ENCODE data around the gene BRIP1. TPM values are rescaled to one million over a fixed set of nuclear protein-coding genes. Genes with fewer than 3 reads are reported as not detected.
"Not testable (repeated sequence)": the region's sequence is repeated elsewhere in the genome, so short reads cannot be mapped to it uniquely, and the experiment has no call there.

BRIP1 gene
- 8.5 TPM for polyA plus RNA-seq (2013, experiment 1 of 2)
- 9.0 TPM for polyA plus RNA-seq (2013, experiment 2 of 2)

DNA sequence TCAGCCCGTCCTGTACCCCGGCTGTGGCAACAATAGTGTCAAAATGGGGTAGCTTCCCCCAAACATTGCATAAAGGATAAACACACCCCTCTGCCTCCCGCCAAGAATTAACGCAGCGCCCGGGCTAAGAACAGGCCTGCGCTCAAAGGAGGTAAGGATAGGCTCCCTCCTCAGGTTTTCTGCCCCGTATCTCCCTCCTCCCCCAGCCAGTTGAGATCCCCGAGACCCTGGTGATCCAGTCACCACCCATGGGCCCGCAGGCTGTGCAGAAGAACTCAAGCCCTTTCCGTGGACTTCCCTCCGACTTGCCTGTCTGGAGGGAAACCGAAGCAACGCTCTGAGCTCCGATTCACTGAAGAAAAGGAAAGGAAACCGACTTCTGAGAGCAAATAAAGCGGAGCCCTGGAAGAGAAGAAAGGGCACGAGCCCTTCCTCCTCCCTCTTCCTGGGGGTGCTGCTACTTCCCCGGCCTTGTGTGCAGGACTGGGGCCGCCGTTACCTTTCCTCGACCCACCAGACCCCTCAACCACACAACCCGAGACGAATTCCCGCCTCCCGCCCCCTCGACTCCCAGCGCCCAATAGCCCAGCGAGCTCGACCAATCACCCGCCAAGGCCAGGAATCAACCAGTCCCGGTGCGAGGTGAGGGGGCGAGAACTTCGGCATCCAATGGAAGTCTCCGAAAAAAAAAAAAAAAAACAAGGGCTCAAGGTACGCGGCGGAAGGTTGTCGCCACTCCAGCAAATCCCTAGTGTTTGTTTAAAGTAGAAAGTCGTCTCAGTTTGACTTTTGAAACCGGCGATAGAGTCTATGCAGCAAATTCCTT is at the start of gene BRIP1:
TSS of gene BRIP1 (minus strand) at position 554 of the 826 bp plus-strand sequence. CDS start 1,989 bp downstream, outside the sequence.
- Histone ChIP-seq H3K36me3 (ENCODE audit: control insufficient read depth, insufficient read depth, low read length) (peaks cover 34% of the 10 kb centered on the region), H3K27ac (ENCODE audit: low read depth, low read length, severe bottlenecking) (peak within 1 kb of the TSS; percentile 89), H3K9me3 (ENCODE audit: control insufficient read depth, low read length) (no peaks in the 10 kb centered on the region), H3K4me3 (ENCODE audit: extremely low read depth, insufficient read depth, low read length, poor library complexity, severe bottlenecking) (peak within 1 kb of the TSS; percentile 72), H3K4me1 (ENCODE audit: control insufficient read depth, insufficient read depth, low read length, poor library complexity, severe bottlenecking) (peaks cover 3% of the 10 kb centered on the region)
- WGBS, 2 experiments (ENCODE audit: insufficient coverage in 2 of 2) = 0 to 1% methylated on average over 27 to 31 of the region's 43 CpGs

DNA sequence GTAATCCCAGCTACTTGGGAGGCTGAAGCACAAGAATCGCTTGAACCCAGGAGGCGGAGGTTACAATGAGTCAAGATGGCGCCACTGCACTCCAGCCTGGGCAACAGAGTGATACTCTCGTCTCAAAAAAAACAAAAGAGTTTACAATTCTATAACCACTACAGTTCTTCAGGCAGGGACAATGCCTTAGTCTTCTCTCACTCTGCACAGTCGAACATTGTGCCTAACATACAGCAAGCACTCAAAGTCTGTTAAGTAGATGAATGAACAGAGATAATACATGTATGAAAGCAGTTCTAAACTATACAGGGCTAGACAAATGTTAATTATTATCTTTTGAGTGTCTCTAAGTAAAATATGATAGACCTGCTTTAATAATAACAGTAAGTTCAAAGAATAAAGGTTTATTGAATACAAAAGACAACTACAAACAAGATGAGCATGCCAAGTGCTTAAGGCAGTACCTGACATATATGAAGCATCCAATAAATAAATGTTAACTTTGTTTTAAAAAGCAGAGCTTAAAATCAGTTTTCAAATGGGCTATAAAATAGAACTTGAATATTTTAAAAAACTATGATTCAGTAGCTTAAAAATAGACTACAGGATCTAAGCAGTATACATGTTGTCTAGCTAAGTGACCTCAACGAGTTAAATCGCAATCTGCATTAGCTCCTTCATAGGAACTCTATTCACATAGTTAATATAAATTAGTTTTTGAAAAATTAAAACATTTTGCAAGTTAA is 45.1 kb upstream of the BRIP1 start:
- H3K4me3 ChIP-seq (ENCODE audit: extremely low read depth, insufficient read depth, low read length, poor library complexity, severe bottlenecking) = no peak overlapping the region
- H3K36me3 ChIP-seq (ENCODE audit: control insufficient read depth, insufficient read depth, low read length) = peaks cover 67% of the 10 kb centered on the region
- no peak overlapping the region for H3K27ac ChIP-seq (ENCODE audit: low read depth, low read length, severe bottlenecking)
- H3K9me3 ChIP-seq (ENCODE audit: control insufficient read depth, low read length) = no peaks in the 10 kb centered on the region
- 81 to 100% methylated on average over 4 of the region's 7 CpGs for WGBS, 2 experiments (ENCODE audit: insufficient coverage in 2 of 2)
- no peaks in the 10 kb centered on the region for H3K4me1 ChIP-seq (ENCODE audit: control insufficient read depth, insufficient read depth, low read length, poor library complexity, severe bottlenecking)

DNA sequence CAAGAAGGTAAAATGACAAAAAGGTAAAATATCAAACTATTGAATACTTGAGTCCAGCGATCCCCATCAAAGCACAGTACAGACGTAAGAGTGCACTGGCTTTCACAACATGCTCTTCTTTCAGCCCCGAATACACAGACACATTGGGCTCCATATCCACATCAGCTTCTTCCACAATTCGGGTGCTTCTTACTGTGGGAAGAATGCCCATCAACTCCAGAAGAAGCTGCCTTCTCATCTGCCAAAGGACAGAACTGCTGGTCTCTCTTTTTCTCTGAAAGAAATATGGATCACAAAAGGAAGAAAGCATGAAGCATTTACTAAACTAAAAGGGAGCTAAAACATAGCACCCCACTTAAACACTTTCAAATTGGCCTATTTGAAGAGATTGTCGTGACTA is 44.0 kb upstream of the BRIP1 start:
- H3K9me3 ChIP-seq (ENCODE audit: control insufficient read depth, low read length) = no peaks in the 10 kb centered on the region
- WGBS, 2 experiments (ENCODE audit: insufficient coverage in 2 of 2) = 92 to 100% methylated on average over 2 to 4 of the region's 5 CpGs
- H3K27ac ChIP-seq (ENCODE audit: low read depth, low read length, severe bottlenecking) = no peak overlapping the region
- peaks cover 74% of the 10 kb centered on the region for H3K36me3 ChIP-seq (ENCODE audit: control insufficient read depth, insufficient read depth, low read length)
- H3K4me3 ChIP-seq (ENCODE audit: extremely low read depth, insufficient read depth, low read length, poor library complexity, severe bottlenecking) = no peak overlapping the region
- H3K4me1 ChIP-seq (ENCODE audit: control insufficient read depth, insufficient read depth, low read length, poor library complexity, severe bottlenecking) = no peaks in the 10 kb centered on the region

DNA sequence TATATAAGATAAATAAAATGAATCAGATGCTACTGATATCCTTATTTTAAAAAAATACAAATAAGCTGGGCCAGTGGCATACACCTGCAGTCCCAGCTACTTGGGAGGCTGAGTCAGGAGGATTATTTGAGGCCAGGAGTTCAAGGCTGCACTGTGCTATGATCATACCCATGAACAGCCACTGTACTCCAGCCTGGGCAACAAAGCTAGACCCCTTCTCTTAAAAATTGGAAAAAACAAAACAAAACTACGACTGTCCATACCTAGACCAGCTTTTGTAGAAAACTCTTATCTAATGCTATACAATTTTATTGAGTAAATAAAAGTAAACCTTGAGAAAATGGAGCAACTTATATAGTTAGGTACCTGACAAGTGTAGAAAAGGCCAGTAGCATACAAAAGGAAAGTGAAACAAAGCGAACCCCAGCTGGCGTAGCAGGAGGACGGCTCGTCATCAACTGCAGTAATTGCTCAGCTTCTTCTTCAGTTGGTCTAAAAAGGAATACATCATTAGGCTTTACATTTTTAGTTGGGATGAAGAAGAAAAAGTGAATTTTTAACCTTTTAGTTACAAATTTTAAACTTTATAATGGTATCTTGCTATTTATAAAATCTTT is 40.9 kb upstream of the BRIP1 start:
- no peak overlapping the region for H3K4me3 ChIP-seq (ENCODE audit: extremely low read depth, insufficient read depth, low read length, poor library complexity, severe bottlenecking)
- H3K4me1 ChIP-seq (ENCODE audit: control insufficient read depth, insufficient read depth, low read length, poor library complexity, severe bottlenecking) = no peaks in the 10 kb centered on the region
- no peaks in the 10 kb centered on the region for H3K9me3 ChIP-seq (ENCODE audit: control insufficient read depth, low read length)
- H3K36me3 ChIP-seq (ENCODE audit: control insufficient read depth, insufficient read depth, low read length) = peaks cover 63% of the 10 kb centered on the region
- 95 to 100% methylated on average over 2 to 4 of the region's 5 CpGs for WGBS, 2 experiments (ENCODE audit: insufficient coverage in 2 of 2)
- H3K27ac ChIP-seq (ENCODE audit: low read depth, low read length, severe bottlenecking) = no peak overlapping the region

DNA sequence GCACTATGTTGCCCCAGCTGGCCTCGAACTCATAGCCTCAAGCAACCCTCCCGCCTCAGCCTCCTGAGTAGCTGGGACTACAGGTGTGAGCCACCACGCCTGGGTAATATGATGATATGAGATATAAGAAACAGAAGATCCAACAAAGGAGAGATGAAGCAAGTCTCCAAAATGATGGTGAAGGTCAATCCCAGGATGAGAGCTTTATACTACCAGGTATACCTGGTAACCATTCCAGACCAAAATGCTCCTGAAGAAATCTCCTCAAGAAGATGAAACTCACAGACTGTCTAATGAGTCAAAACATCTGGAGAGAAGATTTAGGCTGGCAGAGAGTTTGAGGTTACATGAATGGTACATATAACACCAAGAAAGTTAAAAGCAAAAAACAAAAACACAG is 39.9 kb upstream of the BRIP1 start:
- Histone ChIP-seq H3K4me1 (ENCODE audit: control insufficient read depth, insufficient read depth, low read length, poor library complexity, severe bottlenecking) (no peaks in the 10 kb centered on the region), H3K9me3 (ENCODE audit: control insufficient read depth, low read length) (no peaks in the 10 kb centered on the region), H3K4me3 (ENCODE audit: extremely low read depth, insufficient read depth, low read length, poor library complexity, severe bottlenecking) (no peak overlapping the region), H3K27ac (ENCODE audit: low read depth, low read length, severe bottlenecking) (no peak overlapping the region), H3K36me3 (ENCODE audit: control insufficient read depth, insufficient read depth, low read length) (peaks cover 68% of the 10 kb centered on the region)
- no CpG with 5 or more reads among the region's 3 CpGs for WGBS, 2 experiments (ENCODE audit: insufficient coverage in 2 of 2)

DNA sequence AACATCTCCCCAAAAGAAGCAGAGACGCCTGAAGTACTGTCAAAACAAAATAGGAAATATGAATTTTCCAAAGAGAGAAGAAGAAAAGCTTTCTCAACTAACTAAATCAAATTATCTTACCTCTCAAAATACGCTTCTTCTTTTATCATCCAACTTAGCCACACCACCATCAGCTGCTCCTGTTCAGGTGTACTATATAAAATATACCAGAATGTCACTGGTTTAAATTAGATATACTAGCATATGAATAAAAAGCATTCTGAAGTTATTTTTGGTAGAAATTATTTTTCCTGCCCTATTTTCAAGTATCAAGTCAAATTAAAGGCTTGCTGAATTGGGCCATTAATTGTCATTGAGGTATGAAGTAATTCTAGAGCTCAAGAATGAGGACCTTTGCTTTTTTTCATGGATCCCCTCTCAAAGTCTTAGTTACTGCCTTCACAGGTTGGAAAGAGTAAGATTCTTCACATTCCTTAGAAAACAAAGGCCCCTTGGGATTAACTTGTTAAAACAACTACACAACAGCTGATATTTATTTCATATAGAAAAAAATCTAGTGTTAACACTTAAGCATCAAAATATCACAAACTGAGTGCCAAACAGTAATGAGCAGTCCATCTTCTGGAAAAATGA is 34.3 kb upstream of the BRIP1 start:
- no peak overlapping the region for H3K27ac ChIP-seq (ENCODE audit: low read depth, low read length, severe bottlenecking)
- no peaks in the 10 kb centered on the region for H3K9me3 ChIP-seq (ENCODE audit: control insufficient read depth, low read length)
- H3K4me1 ChIP-seq (ENCODE audit: control insufficient read depth, insufficient read depth, low read length, poor library complexity, severe bottlenecking) = no peaks in the 10 kb centered on the region
- no peak overlapping the region for H3K4me3 ChIP-seq (ENCODE audit: extremely low read depth, insufficient read depth, low read length, poor library complexity, severe bottlenecking)
- no CpG with 5 or more reads among the region's 2 CpGs for WGBS, 2 experiments (ENCODE audit: insufficient coverage in 2 of 2)
- peaks cover 51% of the 10 kb centered on the region for H3K36me3 ChIP-seq (ENCODE audit: control insufficient read depth, insufficient read depth, low read length)

DNA sequence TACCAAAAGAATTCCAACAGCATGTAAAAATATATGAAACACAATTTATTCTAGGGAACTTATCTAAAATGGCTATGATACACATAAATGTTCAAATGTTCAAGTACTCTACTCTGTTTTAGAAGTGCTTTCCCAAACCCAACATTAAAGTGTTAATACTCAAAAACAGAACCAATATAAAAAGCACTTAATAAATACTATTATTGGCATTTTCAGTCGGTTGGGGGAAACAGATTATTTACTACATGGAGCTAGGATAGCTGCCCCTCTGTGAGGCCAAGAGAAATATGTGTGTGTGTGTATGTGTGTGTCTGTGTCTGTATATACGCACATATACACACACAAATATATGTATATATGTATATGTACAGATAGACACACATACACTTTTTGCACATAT is 32.1 kb upstream of the BRIP1 start:
- WGBS, 2 experiments (ENCODE audit: insufficient coverage in 2 of 2) = no CpG with 5 or more reads among the region's 2 CpGs
- Histone ChIP-seq H3K4me1 (ENCODE audit: control insufficient read depth, insufficient read depth, low read length, poor library complexity, severe bottlenecking) (no peaks in the 10 kb centered on the region), H3K4me3 (ENCODE audit: extremely low read depth, insufficient read depth, low read length, poor library complexity, severe bottlenecking) (no peak overlapping the region), H3K27ac (ENCODE audit: low read depth, low read length, severe bottlenecking) (no peak overlapping the region), H3K36me3 (ENCODE audit: control insufficient read depth, insufficient read depth, low read length) (peaks cover 36% of the 10 kb centered on the region), H3K9me3 (ENCODE audit: control insufficient read depth, low read length) (no peaks in the 10 kb centered on the region)

DNA sequence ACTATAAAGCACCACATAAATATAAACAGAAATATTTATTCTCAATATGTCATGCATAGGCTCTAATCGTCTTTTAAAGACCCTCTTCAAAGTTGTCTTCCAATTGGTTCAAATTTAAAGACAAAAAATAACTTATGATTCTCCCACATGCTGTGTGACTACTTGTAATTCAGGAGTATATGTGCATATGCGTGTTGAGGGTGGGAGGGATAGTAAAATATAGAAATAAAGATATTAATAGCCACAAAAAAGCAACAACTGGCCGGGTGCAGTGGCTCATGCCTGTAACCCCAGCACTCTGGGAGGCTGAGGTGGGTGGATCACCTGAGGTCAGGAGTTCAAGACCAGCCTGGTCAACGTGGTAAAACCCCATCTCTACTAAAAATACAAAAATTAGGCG is 31.0 kb upstream of the BRIP1 start:
- H3K4me3 ChIP-seq (ENCODE audit: extremely low read depth, insufficient read depth, low read length, poor library complexity, severe bottlenecking); H3K9me3 ChIP-seq (ENCODE audit: control insufficient read depth, low read length); H3K27ac ChIP-seq (ENCODE audit: low read depth, low read length, severe bottlenecking); H3K4me1 ChIP-seq (ENCODE audit: control insufficient read depth, insufficient read depth, low read length, poor library complexity, severe bottlenecking): not testable (repeated sequence)
- WGBS, 2 experiments (ENCODE audit: insufficient coverage in 2 of 2) = 100% methylated on average over 1 of the region's 5 CpGs; no CpG with 5 or more reads in 1 of the 2 experiments
- peaks cover 40% of the 10 kb centered on the region for H3K36me3 ChIP-seq (ENCODE audit: control insufficient read depth, insufficient read depth, low read length)

DNA sequence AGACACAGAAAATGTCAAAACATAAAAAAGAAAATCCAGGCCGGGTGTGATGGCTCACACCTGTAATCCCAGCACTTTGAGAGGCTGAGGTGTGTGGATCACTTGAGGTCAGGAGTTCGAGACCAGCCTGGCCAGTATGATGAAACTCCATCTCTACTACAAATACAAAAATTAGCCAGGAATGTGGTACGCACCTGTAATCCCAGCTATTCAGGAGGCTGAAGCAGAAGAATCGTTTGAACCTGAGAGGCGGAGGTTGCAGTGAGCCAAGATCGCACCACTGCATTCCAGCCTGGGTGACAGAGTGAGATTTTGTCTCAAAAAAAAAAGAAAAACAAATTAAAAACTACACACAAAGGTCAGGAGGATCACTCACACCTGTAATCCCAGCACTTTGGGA is 24.4 kb upstream of the BRIP1 start:
- H3K36me3 ChIP-seq (ENCODE audit: control insufficient read depth, insufficient read depth, low read length) = peaks cover 45% of the 10 kb centered on the region
- WGBS, 2 experiments (ENCODE audit: insufficient coverage in 2 of 2) = 100% methylated on average over 2 of the region's 6 CpGs; no CpG with 5 or more reads in 1 of the 2 experiments
- H3K9me3 ChIP-seq (ENCODE audit: control insufficient read depth, low read length); H3K4me3 ChIP-seq (ENCODE audit: extremely low read depth, insufficient read depth, low read length, poor library complexity, severe bottlenecking); H3K4me1 ChIP-seq (ENCODE audit: control insufficient read depth, insufficient read depth, low read length, poor library complexity, severe bottlenecking); H3K27ac ChIP-seq (ENCODE audit: low read depth, low read length, severe bottlenecking): not testable (repeated sequence)

DNA sequence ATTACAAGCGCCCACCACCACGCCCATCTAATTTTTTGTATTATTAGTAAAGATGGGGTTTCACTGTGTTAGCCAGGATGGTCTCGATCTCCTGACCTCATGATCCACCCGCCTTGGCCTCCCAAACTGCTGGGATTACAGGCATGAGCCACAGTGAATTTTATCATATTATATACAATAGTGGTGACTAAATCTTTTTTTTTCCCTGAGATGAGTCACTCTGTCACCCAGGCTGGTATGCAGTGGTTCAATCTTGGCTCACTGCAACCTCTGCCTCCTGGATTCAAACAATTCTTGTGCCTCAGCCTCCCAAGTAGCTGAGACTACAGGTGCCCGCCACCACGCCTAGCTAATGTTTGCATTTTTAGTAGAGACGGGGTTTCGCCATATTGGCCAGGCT is 22.5 kb upstream of the BRIP1 start:
- 85 to 97% methylated on average over 4 of the region's 8 CpGs for WGBS, 2 experiments (ENCODE audit: insufficient coverage in 2 of 2)
- H3K4me3 ChIP-seq (ENCODE audit: extremely low read depth, insufficient read depth, low read length, poor library complexity, severe bottlenecking) = not testable (repeated sequence)

More for the DNA sequence above, 22.5 kb upstream of the BRIP1 start:
- not testable (repeated sequence) for H3K9me3 ChIP-seq (ENCODE audit: control insufficient read depth, low read length); H3K27ac ChIP-seq (ENCODE audit: low read depth, low read length, severe bottlenecking); H3K4me1 ChIP-seq (ENCODE audit: control insufficient read depth, insufficient read depth, low read length, poor library complexity, severe bottlenecking)
- H3K36me3 ChIP-seq (ENCODE audit: control insufficient read depth, insufficient read depth, low read length) = peaks cover 45% of the 10 kb centered on the region

Measured in mesodermal cell (in vitro differentiated cells).